GM12878 (cell line): Measurements from ENCODE around the gene SSB. TPM values are rescaled to one million over a fixed set of nuclear protein-coding genes. Genes with fewer than 3 reads are reported as not detected.

Experiments used
- EGR1 ChIP-seq, 2 experiments: IDR thresholded peaks; 1 replicate in 1 of 2; 2 replicates in 1 of 2; pipeline ENCODE4 v1.6.1; 2011 to 2012; ENCODE audit warnings: low read depth in 2 of 2, low read length in 2 of 2, borderline replicate concordance in 1 of 2, mild to moderate bottlenecking in 1 of 2, moderate library complexity in 1 of 2
- IKZF1 ChIP-seq: fragments of 450-650 bp; conservative IDR thresholded peaks from 2 replicates; pipeline ENCODE4 v1.6.1; 2017; ENCODE audit warnings: antibody characterized with exemption, mild to moderate bottlenecking
- KLF5 ChIP-seq: fragments of 450-650 bp; IDR thresholded peaks from 2 replicates; pipeline ENCODE4 v1.6.1; 2014; ENCODE audit warnings: mild to moderate bottlenecking; ENCODE audit not compliant: partially characterized antibody
- MYB ChIP-seq: fragments of 150-350 bp; IDR thresholded peaks from 2 replicates; pipeline ENCODE4 v1.6.1; 2014; ENCODE audit warnings: mild to moderate bottlenecking, low read depth, low read length, borderline replicate concordance
- NFYB ChIP-seq: IDR thresholded peaks from 2 replicates; pipeline ENCODE4 v1.6.1; 2011; ENCODE audit warnings: low read depth, mild to moderate bottlenecking, low read length, improper control_type of control experiment, moderate library complexity; ENCODE audit not compliant: insufficient read depth
- NR2C2 ChIP-seq: IDR thresholded peaks from 2 replicates; pipeline ENCODE4 v1.6.1; 2011; ENCODE audit warnings: borderline replicate concordance, low read depth; ENCODE audit not compliant: control insufficient read depth, insufficient read length
- RAD21 ChIP-seq: IDR thresholded peaks from 2 replicates; pipeline ENCODE4 v1.6.1; 2011; ENCODE audit warnings: mild to moderate bottlenecking, low read depth, low read length, moderate library complexity; ENCODE audit not compliant: insufficient read depth
- RBBP5 ChIP-seq: fragments of 200-600 bp; sonication (generic); conservative IDR thresholded peaks from 2 replicates; pipeline ENCODE4 v1.6.1; 2016
- RCOR1 ChIP-seq: conservative IDR thresholded peaks from 2 replicates; pipeline ENCODE4 v1.6.1; 2012; ENCODE audit warnings: low read depth, low read length, improper control_type of control experiment
- SMARCA5 ChIP-seq: fragments of 450-650 bp; IDR thresholded peaks from 2 replicates; pipeline ENCODE4 v1.6.1; 2017; ENCODE audit warnings: mild to moderate bottlenecking
- SPI1 ChIP-seq: IDR thresholded peaks from 2 replicates; pipeline ENCODE4 v1.6.1; 2011; ENCODE audit warnings: low read depth, mild to moderate bottlenecking, low read length, moderate library complexity, borderline replicate concordance; ENCODE audit not compliant: insufficient read depth
- TBL1XR1 ChIP-seq: IDR thresholded peaks from 2 replicates; pipeline ENCODE4 v1.6.1; 2012; ENCODE audit warnings: low read depth, low read length, improper control_type of control experiment
- YBX1 ChIP-seq: fragments of 450-650 bp; IDR thresholded peaks from 2 replicates; pipeline ENCODE4 v1.6.1; 2016; ENCODE audit warnings: antibody characterized with exemption
- YY1 ChIP-seq: IDR thresholded peaks from 2 replicates; pipeline ENCODE4 v1.6.1; 2011; ENCODE audit warnings: low read depth, mild to moderate bottlenecking, low read length
- ZNF384 ChIP-seq: IDR thresholded peaks from 2 replicates; pipeline ENCODE4 v1.6.1; 2012; ENCODE audit warnings: low read depth, mild to moderate bottlenecking, low read length, improper control_type of control experiment, borderline replicate concordance
- ZNF622 ChIP-seq: fragments of 450-650 bp; IDR thresholded peaks from 2 replicates; pipeline ENCODE4 v1.6.1; 2017; ENCODE audit warnings: mild to moderate bottlenecking, inconsistent platforms
- polyA plus RNA-seq, 11 experiments: library from polyadenylated mRNA; depleted of rRNA in 4 of 11; unstranded in 6 of 11; stranded (reverse) in 5 of 11; fragments of >200 nt; fragmentation: Nextera tagmentation in 4 of 11; fragmentation: Illumina TruSeq in 1 of 11; extraction: Ambion mirVana in 4 of 11; extraction: Trizol in 1 of 11; gene quantifications; 1 replicate in 1 of 11; 2 replicates in 10 of 11; pipeline versions ENCODE4 v1.2.1 to v1.2.3, GENCODE V29; 2011 to 2016; ENCODE audit warnings: inconsistent platforms in 2 of 11, missing spikeins in 2 of 11, low read depth in 1 of 11
- total RNA-seq, 4 experiments: library from RNA; depleted of rRNA in 3 of 4; stranded (reverse); fragments of >200 nt in 3 of 4; fragmentation: Illumina TruSeq in 1 of 4; extraction: Trizol in 1 of 4; gene quantifications; 2 replicates each; pipeline versions ENCODE4 v1.2.1 to v1.2.3, GENCODE V29; 2013 to 2021
- TF ChIP-seq, protein P1 (sequence below): fragments of 150-350 bp; IDR thresholded peaks from 2 replicates; pipeline ENCODE4 v1.6.1; 2016; ENCODE audit warnings: low read depth, low read length
- TF ChIP-seq, protein P2 (sequence below): IDR thresholded peaks from 2 replicates; pipeline ENCODE4 v1.6.1; 2011; ENCODE audit warnings: mild to moderate bottlenecking, low read depth, low read length, moderate library complexity; ENCODE audit not compliant: insufficient replicate concordance
- TF ChIP-seq, protein P3 (sequence below): fragments of 450-650 bp; IDR thresholded peaks from 2 replicates; pipeline ENCODE4 v1.6.1; 2018; ENCODE audit warnings: borderline replicate concordance, mild to moderate bottlenecking; ENCODE audit not compliant: partially characterized antibody
- TF ChIP-seq, protein P4 (sequence below): IDR thresholded peaks from 2 replicates; pipeline ENCODE4 v1.6.1; 2012; ENCODE audit warnings: low read length, inconsistent platforms

Gene SSB
- total and polyA plus RNA-seq, 10 of the 15 experiments (the other 5 are each of a cell fraction or from before 2014, with no cell fraction given), result 103 to 313 (median 200) TPM

DNA sequence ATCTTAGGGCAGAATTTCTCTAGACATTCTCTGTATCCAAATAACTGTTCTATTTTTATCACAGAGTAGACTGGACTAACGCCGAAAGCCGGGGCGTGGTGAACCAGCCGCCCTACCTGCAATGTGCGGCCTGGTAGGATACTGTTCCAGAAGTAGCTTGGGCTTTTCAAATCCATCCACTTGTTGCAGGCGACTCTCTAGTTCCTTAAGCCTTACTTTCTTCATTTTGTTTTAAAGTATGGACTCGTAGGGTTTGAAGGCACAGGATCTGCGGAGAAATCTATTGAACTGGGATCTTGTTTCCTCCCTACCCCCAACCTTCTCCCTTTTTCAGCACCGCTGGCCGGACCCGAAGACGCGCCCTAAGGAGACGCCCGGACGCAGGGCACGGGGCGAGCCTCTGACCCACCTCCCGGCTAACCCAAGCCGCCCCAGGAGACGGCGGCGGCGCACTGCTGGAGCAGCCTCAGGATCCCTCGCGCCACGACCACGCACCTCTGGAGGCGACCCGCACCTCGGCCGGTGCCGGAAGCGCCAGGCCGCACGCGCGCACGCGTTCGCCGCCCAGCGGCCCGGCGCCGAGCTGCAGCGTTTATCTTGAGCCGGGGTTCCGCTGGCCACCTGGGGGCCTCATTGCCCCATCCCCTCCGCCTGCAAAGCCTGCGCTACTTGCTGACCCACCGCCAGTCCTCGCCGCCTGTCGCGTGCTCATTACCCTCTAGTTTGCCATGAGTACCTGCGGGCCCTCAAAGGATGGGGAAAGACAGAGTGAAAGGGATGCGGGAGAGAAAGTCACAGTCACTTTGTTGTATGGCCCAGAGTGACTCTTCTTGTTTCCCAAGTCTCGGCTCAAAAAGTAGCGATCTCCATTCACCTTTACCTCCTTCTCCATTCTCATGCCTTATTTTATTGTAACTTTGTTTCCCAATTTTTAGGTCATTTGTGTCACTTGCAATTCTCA, 26.0 kb downstream of the SSB start, which contains the start of gene METTL5 (continued):
- TF ChIP-seq, protein P1, sequence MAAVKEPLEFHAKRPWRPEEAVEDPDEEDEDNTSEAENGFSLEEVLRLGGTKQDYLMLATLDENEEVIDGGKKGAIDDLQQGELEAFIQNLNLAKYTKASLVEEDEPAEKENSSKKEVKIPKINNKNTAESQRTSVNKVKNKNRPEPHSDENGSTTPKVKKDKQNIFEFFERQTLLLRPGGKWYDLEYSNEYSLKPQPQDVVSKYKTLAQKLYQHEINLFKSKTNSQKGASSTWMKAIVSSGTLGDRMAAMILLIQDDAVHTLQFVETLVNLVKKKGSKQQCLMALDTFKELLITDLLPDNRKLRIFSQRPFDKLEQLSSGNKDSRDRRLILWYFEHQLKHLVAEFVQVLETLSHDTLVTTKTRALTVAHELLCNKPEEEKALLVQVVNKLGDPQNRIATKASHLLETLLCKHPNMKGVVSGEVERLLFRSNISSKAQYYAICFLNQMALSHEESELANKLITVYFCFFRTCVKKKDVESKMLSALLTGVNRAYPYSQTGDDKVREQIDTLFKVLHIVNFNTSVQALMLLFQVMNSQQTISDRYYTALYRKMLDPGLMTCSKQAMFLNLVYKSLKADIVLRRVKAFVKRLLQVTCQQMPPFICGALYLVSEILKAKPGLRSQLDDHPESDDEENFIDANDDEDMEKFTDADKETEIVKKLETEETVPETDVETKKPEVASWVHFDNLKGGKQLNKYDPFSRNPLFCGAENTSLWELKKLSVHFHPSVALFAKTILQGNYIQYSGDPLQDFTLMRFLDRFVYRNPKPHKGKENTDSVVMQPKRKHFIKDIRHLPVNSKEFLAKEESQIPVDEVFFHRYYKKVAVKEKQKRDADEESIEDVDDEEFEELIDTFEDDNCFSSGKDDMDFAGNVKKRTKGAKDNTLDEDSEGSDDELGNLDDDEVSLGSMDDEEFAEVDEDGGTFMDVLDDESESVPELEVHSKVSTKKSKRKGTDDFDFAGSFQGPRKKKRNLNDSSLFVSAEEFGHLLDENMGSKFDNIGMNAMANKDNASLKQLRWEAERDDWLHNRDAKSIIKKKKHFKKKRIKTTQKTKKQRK, result no peak
- TF ChIP-seq SPI1, result no peak
- 0 out of 3 replicates have a peak, but pooled peaks of 1 of the 2 experiments have one; percentile 7 for TF ChIP-seq EGR1 (IDR thresholded peaks at IDR 0.05; ENCODE audit: borderline replicate concordance in 1 of 2, low read depth in 2 of 2, low read length in 2 of 2)
- TF ChIP-seq RBBP5, result no peak
- 0 out of 2 replicates have a peak, but pooled peaks have one; percentile 24 for TF ChIP-seq MYB
- TF ChIP-seq NFYB, result no peak
- TF ChIP-seq ZNF622, result no peak
- TF ChIP-seq, protein P2, sequence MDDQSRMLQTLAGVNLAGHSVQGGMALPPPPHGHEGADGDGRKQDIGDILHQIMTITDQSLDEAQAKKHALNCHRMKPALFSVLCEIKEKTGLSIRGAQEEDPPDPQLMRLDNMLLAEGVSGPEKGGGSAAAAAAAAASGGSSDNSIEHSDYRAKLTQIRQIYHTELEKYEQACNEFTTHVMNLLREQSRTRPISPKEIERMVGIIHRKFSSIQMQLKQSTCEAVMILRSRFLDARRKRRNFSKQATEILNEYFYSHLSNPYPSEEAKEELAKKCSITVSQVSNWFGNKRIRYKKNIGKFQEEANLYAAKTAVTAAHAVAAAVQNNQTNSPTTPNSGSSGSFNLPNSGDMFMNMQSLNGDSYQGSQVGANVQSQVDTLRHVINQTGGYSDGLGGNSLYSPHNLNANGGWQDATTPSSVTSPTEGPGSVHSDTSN, result no peak
- TF ChIP-seq, protein P3, sequence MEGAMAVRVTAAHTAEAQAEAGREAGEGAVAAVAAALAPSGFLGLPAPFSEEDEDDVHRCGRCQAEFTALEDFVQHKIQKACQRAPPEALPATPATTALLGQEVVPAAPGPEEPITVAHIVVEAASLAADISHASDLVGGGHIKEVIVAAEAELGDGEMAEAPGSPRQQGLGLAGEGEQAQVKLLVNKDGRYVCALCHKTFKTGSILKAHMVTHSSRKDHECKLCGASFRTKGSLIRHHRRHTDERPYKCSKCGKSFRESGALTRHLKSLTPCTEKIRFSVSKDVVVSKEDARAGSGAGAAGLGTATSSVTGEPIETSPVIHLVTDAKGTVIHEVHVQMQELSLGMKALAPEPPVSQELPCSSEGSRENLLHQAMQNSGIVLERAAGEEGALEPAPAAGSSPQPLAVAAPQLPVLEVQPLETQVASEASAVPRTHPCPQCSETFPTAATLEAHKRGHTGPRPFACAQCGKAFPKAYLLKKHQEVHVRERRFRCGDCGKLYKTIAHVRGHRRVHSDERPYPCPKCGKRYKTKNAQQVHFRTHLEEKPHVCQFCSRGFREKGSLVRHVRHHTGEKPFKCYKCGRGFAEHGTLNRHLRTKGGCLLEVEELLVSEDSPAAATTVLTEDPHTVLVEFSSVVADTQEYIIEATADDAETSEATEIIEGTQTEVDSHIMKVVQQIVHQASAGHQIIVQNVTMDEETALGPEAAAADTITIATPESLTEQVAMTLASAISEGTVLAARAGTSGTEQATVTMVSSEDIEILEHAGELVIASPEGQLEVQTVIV, result no peak
- no peak for TF ChIP-seq ZNF384
- TF ChIP-seq KLF5, result no peak
- TF ChIP-seq NR2C2, result no peak
- no peak for TF ChIP-seq RCOR1
- TF ChIP-seq TBL1XR1, result peak; percentile 62; the same call in 1 of the 2 replicates
- peak; percentile 99 for TF ChIP-seq SMARCA5
- peak; percentile 62 for TF ChIP-seq RAD21
- TF ChIP-seq, protein P4, sequence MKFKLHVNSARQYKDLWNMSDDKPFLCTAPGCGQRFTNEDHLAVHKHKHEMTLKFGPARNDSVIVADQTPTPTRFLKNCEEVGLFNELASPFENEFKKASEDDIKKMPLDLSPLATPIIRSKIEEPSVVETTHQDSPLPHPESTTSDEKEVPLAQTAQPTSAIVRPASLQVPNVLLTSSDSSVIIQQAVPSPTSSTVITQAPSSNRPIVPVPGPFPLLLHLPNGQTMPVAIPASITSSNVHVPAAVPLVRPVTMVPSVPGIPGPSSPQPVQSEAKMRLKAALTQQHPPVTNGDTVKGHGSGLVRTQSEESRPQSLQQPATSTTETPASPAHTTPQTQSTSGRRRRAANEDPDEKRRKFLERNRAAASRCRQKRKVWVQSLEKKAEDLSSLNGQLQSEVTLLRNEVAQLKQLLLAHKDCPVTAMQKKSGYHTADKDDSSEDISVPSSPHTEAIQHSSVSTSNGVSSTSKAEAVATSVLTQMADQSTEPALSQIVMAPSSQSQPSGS, result no peak
- TF ChIP-seq YBX1, result no peak
- peak; percentile 80 for TF ChIP-seq YY1
- peak; percentile 89 for TF ChIP-seq IKZF1
